Tibial nerve (tissue), 3 donors: ENCODE measurements around the gene PPAT.

Source experiments
- POLR2A ChIP-seq, 2 donors: fragments of 450-650 bp; IDR thresholded peaks; one replicate each; pipeline ENCODE4 v1.6.1; 2017; ENCODE audit warnings: antibody characterized with exemption in 2 of 2, mild to moderate bottlenecking in 2 of 2, moderate library complexity in 2 of 2
- TF ChIP-seq, protein P1 (sequence below), 5 experiments: fragments of 200-600 bp in 3 of 5; fragments of 450-650 bp in 2 of 5; sonication (generic) in 3 of 5; IDR thresholded peaks; one replicate each; pipeline ENCODE4 v1.5.1; 2016 to 2019; ENCODE audit warnings: antibody characterized with exemption in 5 of 5, mild to moderate bottlenecking in 3 of 5, moderate library complexity in 2 of 5

DNA sequence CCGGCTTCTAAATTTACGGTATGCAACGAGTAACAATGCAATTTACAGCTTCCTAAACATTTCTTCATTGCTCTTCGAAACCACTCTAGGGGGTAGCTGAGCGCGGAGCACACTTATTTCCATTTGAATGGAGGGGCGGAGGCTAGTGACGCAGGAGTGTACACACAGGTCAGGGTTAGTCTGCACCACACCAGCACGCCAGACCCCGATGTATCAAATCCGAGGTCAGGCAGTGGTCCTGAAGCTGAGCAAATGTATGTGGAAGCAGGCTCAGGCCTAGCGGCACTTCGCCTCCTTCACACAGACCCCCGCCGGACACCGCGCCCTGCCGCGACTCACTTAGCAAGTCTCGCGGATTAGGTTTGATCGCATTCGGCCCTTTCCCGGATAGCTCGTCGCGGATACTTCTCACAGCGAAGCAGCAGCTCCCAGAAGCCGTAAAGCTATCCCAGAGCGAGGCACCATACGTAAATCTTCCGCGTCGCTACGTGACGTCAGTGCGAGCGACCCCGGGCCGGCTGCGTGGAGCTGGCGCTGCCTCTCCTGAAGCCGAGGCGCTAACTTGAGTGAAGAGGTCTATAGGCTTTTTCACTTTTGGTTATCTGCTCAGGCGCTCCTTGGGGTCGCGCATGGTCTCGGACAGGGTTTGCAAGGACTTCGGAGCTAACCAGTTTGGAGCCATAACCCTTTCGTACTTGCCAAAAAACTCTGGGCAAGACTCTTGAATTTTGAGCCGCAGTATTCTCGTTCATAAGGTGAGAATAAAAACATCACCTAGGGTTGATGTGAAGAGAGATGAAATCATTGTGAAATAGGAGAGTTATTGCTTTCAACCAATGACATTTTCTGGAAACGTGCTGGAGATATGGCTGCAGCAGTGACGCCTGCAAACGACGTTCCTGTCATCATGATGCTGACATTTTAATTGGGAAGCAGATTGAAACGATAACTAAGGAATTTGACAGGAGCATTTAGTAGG, 48.1 kb downstream of the PPAT start, which contains the start of gene AASDH:
- TF ChIP-seq, protein P1, sequence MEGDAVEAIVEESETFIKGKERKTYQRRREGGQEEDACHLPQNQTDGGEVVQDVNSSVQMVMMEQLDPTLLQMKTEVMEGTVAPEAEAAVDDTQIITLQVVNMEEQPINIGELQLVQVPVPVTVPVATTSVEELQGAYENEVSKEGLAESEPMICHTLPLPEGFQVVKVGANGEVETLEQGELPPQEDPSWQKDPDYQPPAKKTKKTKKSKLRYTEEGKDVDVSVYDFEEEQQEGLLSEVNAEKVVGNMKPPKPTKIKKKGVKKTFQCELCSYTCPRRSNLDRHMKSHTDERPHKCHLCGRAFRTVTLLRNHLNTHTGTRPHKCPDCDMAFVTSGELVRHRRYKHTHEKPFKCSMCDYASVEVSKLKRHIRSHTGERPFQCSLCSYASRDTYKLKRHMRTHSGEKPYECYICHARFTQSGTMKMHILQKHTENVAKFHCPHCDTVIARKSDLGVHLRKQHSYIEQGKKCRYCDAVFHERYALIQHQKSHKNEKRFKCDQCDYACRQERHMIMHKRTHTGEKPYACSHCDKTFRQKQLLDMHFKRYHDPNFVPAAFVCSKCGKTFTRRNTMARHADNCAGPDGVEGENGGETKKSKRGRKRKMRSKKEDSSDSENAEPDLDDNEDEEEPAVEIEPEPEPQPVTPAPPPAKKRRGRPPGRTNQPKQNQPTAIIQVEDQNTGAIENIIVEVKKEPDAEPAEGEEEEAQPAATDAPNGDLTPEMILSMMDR (IDR thresholded peaks at IDR 0.05): peak in 1 of 5 experiments; percentile 32
- TF ChIP-seq POLR2A (IDR thresholded peaks at IDR 0.05): peak in 1 of 2 donors; percentile 69
